Body of pancreas (tissue), 4 donors: ENCODE results near the gene HOXD13.

ENCODE experiments used
- CTCF ChIP-seq, 7 experiments: fragments of 450-650 bp in 4 of 7; fragments of 200-600 bp in 3 of 7; sonication (generic) in 3 of 7; IDR thresholded peaks; one replicate each; pipeline ENCODE4 v1.5.1; 2016 to 2019; ENCODE audit warnings: antibody characterized with exemption in 7 of 7
- POLR2A ChIP-seq, 3 donors: fragments of 450-650 bp; IDR thresholded peaks; one replicate each; pipeline ENCODE4 v1.6.1; 2016; ENCODE audit warnings: antibody characterized with exemption in 3 of 3, mild to moderate bottlenecking in 2 of 3

GRCh38 chr2:176123411-176124109 lies 31.0 kb downstream of the HOXD13 start:
- TF ChIP-seq CTCF (IDR thresholded peaks at IDR 0.05) = no peak
- TF ChIP-seq POLR2A (IDR thresholded peaks at IDR 0.05) = no peak
